HepG2 (cell line): ENCODE results near the gene PANK4.

Experiments
- BHLHE40 ChIP-seq: IDR thresholded peaks from 2 replicates; pipeline ENCODE4 v1.6.1; 2011; ENCODE audit warnings: low read length, improper control_type of control experiment
- ERF ChIP-seq: IDR thresholded peaks from 2 replicates; pipeline ENCODE4 v1.6.1; 2018; ENCODE audit warnings: missing biosample characterization, missing genetic modification reagents
- FOXO4 ChIP-seq: sonication (generic); formaldehyde crosslinking; conservative IDR thresholded peaks from 2 replicates; pipeline ENCODE4 v1.8.1; 2023; ENCODE audit warnings: missing genetic modification reagents
- MXI1 ChIP-seq: IDR thresholded peaks from 3 replicates; pipeline ENCODE4 v1.6.1; 2012; ENCODE audit warnings: low read depth, low read length, inconsistent platforms, borderline replicate concordance
- POLR2A ChIP-seq, 2 experiments: IDR thresholded peaks; 2 replicates each; pipeline ENCODE4 v1.6.1; 2011; ENCODE audit warnings: low read depth in 2 of 2, low read length in 2 of 2, mild to moderate bottlenecking in 1 of 2, moderate library complexity in 1 of 2; ENCODE audit not compliant: insufficient read depth in 1 of 2
- POLR2AphosphoS2 ChIP-seq: IDR thresholded peaks from 2 replicates; pipeline ENCODE4 v1.6.1; 2011; ENCODE audit warnings: low read depth, low read length, improper control_type of control experiment
- RAD21 ChIP-seq: fragments of 450-650 bp; formaldehyde crosslinking; IDR thresholded peaks from 2 replicates; pipeline ENCODE4 v1.5.0; 2020; ENCODE audit warnings: mild to moderate bottlenecking
- SNAPC5 ChIP-seq: sonication (generic); formaldehyde crosslinking; IDR thresholded peaks from 2 replicates; pipeline ENCODE4 v1.8.1; 2023; ENCODE audit warnings: mild to moderate bottlenecking, missing genetic modification reagents, borderline replicate concordance
- ZNF530 ChIP-seq: sonication (generic); formaldehyde crosslinking; IDR thresholded peaks from 2 replicates; pipeline ENCODE4 v1.5.0; 2020; ENCODE audit warnings: low read depth, mild to moderate bottlenecking, missing genetic modification reagents
- ZNF558 ChIP-seq: sonication (generic); formaldehyde crosslinking; IDR thresholded peaks from 2 replicates; pipeline ENCODE4 v1.9.0; 2022; ENCODE audit warnings: mild to moderate bottlenecking, missing genetic modification reagents, borderline replicate concordance
- ZNF567 ChIP-seq: sonication (generic); formaldehyde crosslinking; IDR thresholded peaks from 2 replicates; pipeline ENCODE4 v1.8.1; 2023; ENCODE audit warnings: mild to moderate bottlenecking, missing genetic modification reagents, borderline replicate concordance
- ZNF782 ChIP-seq: sonication (generic); formaldehyde crosslinking; IDR thresholded peaks from 2 replicates; pipeline ENCODE4 v1.4.0; 2020; ENCODE audit warnings: missing genetic modification reagents, mild to moderate bottlenecking, borderline replicate concordance
- ZSCAN31 ChIP-seq: sonication (generic); formaldehyde crosslinking; IDR thresholded peaks from 2 replicates; pipeline ENCODE4 v1.5.0; 2020; ENCODE audit warnings: low read depth, mild to moderate bottlenecking, missing genetic modification reagents

GRCh38 chr1:2532485-2533160, 6.2 kb upstream of the PANK4 start:
- TF ChIP-seq POLR2A (IDR thresholded peaks at IDR 0.05; ENCODE audit: insufficient read depth in 1 of 2, low read depth in 2 of 2, low read length in 2 of 2) (no peak), ZNF530 (CRISPR knock-in tag) (no peak), ZSCAN31 (CRISPR knock-in tag) (no peak), RAD21 (CRISPR knock-in tag) (no peak), FOXO4 (CRISPR knock-in tag) (no peak), MXI1 (no peak), ZNF558 (CRISPR knock-in tag) (no peak), ERF (CRISPR knock-in tag) (no peak), ZNF567 (no peak), BHLHE40 (no peak), ZNF782 (CRISPR knock-in tag) (no peak), SNAPC5 (no peak), POLR2AphosphoS2 (no peak)
